NCI-H128 (cell line): Measurements from ENCODE around the gene ARSB.
"Not testable (repeated sequence)": the region's sequence is repeated elsewhere in the genome, so short reads cannot be mapped to it uniquely, and the experiment has no call there.

Source experiments
- DNase-seq: peaks from one replicate; lab custom pipeline; 2025; ENCODE audit not compliant: unreplicated experiment; lab: John Stamatoyannopoulos, UW

Gene ARSB

DNA sequence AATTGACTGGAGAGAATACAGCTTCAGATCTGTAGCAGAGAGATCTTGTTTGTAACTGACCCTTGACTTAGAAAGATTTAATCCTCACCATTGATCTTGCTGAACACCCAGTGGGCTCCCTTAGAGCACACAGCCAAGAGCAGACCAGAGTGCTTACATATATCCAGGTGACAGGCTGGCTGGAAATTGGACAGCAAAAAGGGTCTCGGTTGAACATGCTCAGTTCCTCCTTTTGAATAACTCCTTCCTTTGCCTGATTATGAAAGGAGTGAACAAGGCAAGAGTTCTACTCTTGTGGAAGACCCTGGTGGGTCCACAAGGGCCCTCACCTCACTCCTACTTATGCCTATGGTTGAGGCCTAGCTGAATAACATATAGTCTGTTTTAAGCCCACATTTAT lies 202.4 kb downstream of the ARSB start:
- no peak for DNase-seq

DNA sequence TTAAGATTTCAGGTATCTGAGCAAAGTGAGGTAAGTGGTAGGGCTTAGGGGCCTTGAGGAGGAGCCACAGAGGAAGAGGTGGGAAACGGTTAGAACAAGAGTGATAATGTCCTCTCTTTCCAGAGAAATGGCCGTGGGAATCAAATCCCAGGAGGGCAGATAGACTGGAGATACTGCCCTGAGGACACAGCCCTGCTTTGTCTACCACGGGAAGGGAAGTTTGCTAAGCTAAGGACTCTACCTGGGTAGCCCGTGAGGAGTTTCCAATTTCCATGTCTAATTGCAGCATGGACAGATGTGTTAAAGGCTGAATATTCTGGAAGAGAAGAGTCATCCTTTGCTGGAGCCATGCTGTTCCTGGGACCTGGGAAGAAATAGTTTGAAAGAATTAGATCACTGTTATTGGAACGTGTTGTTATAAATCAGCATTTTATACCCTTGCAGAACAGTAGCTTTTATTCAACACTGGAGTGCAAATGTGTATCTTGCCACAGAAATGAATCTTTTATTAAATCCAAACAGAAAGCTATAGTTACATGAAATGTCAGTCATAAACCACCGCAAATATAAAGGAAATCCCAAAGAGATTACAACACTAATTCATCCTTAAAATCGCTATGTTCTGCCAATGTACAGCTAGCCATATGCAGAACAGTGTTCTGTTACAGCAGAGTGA lies 203.4 kb downstream of the ARSB start:
- no peak for DNase-seq

DNA sequence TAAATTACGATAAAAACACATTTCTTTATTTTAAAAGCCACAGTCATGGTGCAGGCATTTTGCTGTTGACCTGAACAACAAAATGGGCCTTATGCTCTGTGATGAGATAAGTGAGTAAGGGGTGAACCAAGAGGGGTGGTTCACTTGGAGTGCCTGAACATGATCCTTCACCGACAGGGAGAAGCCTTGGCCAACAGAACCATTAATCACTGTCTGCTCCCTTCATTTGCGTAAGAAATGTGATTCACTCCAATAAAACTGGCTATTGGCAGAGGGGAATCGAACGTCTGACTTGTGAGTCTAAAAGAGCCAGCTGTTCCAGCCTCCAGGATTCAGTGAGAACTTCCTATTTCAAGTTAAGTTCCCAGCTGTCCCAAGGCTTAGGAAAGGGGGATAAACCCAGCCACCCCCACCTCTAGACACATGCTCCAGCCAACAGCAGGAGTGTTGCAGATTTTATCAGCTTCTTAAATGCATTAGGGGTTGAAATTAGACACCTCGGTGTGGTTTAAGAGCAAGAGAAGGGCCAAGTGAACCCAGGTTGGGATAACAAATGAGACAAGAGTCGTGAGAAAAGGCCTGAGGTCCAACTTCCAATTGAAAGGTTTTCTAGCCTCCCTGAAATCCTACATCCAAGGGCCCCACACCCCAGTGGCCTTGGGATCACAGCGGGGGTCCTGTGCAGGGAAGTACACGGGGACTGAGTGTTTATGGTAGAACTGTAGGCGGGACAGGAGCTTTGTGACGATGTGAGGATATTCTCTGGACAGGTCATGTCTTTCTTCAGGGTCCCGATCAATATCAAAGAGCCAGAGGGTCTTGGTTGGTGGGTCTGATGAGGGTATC lies 205.1 kb downstream of the ARSB start:
- no peak for DNase-seq

DNA sequence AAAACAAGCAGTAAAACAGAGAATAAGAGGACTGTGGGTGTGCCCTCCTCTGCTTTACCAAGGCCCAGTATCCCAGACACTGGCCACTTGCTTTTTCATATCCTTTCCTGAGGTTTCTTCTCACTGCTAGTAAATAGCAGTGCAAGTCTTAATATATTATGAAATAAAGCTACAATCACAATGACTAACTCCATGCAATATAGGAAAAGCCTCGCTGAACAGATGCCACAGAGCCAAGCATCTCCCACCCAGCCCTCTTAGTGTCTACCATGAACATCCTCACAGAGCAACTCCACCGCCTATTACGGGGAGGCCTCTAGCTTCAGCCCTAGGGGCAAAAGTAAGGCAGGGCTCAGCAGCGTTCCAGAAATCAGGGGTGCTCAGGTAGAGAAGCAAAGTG lies 205.8 kb downstream of the ARSB start:
- no peak for DNase-seq

DNA sequence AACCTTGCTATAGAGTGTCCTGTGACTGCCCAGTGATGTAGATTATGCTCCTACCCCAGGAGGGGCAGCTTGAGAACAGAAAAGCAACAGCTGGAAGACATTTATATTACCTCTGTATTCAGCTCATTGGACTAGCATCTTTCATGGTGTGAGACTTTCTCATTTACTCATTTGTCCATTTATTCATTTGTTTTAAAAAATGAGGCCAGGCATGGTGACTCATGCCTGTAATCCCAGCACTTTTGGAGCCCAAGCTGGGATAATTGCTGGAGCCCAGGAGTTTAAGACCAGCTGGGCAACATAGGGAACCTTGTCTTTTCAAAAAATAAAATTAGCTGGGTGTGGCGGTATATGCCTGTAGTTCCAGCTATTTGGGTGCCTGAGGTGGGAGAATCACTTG lies 206.6 kb downstream of the ARSB start:
- no peak for DNase-seq

DNA sequence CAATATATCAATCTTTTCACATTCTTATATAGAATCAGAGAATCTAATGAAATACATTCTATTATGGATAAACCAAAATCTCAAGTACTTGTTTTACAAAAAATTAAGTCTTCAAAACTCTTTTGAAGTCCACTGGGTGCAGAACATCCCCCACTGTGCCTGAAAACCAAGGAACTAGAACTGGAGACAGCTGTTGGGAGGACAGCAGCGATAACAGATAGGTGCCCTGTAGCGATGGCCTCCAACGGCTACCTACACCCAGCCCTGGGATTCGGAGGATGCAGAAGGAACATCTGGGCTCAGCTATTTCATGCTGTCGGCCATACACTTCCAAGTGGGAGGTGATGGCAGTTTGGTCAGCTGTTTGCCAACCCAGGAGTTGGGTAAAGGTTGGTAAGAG lies 207.2 kb downstream of the ARSB start:
- DNase-seq, result no peak

DNA sequence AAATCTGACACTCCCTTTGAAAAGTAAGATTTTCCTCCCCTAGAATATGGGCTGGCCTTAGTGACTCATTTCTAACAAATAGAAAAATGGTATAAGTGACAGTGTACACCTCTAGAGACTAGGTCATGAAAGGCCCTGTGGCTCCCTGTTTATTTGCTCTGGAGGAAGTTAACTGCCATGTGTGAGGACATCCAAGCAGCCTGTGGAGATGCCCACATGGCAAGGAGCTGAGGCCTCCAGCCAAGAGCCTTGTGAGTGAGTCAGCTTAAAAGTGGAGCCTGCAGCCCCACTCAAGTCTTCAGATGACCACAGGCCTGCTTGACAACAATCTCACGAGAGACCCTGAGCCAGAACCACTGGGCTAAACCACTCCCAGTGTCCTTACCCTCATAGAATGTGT lies 208.5 kb downstream of the ARSB start:
- no peak for DNase-seq

DNA sequence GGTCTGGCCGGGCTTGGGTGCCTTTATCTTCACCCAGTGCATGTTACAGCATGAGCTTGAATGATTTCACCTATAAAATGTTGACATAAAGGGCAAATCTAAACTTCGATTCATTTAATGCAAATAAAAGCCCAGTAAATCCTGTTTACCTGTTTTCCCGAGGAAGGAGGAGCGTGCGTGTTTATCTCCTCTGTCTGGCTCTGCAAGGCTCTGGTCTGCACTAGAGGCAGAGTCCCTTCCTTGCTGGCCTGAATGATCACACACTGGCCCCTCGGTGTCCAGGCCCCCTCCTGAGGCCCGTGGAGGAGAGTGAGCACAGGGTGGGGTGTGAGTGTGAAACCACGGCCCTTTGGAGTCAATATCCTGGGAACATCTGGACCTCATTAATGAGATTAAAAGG lies 211.5 kb downstream of the ARSB start:
- DNase-seq, result no peak

DNA sequence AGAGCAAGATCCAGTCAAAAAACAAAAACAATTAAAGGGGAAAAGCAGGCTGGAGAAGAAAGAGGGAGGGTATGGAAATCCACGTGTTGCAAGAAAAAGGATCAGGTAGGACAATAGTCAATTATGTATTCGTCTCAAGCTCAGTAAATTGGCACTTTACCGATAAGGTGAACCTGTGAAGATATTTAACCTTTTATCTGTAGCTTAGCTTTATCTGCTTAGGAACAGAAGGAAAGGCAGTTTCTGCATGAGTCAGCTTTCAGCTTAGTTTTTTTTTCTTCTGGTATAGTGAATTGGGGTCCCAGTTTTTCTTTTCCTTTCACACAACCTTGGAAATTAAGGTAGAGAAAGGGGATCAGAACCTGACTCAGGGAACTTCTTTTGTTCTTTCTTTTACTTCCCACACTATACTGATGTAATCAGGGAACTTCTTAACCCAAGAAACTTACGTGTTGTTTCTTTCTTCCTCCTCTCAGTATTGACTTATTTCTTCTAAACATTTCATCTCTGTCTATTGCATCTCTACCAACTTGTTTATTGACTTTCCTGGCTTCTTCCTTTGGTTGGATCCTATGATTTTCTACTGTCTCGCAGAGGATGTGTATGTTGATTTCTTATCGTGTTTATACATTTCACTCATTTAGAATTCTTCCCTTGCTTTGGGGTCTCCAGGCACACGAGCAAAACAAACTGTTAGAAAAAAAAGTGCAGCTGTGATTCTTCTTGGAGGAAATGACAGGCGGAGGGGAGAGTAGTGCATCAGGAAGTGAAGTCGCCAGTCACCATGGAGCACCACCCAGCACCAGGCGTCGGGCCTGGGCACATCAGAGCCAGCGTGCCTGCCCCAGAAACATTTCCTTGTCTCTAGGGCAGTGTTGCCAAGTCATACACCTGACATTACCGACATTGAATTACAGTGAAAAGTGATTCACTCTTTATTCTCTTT lies 213.6 kb downstream of the ARSB start:
- no peak for DNase-seq

DNA sequence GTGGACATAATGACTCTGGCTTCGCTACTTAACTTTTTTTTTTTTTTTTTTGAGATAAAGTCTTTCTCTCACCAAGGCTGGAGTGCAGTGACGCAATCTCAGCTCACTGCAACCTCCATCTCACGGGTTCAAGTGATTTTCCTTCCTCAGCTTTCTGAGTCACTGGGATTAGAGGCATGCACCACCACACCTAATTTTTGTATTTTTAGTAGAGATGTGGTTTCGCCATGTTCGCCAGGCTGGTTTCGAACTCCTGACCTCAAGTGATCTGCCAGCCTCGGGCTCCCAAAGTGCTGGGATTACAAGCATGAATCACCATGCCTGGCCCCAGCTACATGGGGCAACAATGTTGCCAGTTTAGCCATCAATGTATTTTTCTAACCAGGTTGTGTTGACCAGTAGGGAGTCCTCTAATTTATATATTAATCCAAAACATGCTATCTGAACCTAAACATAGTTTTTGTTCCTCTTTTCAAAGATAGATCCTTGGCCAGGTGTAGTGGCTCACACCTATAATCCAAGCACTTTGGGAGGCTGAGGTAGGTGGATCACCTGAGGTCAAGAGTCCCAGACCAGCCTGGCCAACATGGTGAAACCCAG lies 216.2 kb downstream of the ARSB start:
- no peak for DNase-seq

DNA sequence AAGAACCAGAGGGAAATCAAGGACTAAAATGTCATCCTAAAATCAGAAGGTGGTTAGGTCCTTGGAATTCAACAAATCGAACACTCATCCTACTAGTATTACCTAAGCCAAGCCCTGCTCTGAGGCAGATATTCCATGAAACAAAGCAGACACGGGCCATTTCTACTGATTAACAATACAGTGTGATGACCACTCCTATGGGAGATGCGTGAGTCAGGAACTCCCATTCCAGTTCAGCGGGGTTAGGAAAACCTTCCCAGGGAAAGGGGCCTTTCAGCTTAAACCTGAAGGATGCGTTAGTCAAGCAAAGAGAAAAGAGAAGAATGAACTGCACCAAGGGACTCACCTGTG lies 218.7 kb downstream of the ARSB start:
- no peak for DNase-seq

DNA sequence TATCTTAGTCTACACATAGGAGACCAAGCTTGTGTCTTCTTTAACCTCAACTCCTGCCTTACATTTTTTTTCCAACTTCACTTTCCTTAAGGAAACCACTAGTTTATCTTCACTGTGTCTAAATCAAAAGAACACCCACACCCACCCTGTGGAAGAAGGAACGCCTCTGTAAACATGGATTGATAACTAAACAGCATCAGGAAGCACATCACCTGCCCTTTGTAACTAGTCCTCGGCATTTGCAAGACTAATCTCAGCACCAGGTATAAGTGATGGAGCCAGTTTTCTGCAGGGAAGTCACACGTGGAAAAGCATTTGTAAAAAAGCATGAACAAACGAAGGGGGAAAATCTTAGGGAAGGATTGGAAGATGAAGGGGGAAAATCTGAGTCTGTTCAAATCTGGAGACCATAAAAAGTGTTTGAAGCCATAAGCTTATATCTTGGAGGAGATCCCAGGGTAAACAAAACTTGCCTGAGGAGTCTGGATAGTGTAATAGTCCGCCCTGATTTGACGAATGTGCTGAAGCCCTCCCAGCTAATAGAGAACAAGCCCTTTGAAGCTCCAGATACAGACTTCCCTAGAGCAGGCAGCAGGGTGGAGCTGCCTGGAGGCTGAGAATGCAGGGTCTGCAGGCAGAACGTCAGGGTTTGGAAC lies 219.2 kb downstream of the ARSB start:
- no peak for DNase-seq

DNA sequence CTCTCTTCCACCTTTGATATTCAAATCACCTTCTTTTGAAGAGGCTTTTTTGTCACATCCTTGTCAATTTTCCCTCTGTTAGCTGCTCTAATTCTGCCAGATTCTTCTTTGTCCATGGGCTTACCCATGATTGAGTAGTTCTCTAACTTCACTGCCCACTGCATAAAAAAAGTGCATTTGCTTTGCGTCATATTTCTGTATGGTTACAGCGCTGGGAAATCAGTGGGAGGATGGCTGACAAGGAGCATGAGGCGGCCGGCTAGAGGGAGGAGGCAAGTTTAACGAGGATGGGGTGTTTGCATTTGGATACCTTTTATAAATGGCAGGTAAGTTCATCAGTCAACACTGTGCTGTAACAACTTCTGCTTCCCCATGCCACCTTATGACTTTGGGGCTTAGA lies 220.0 kb downstream of the ARSB start:
- DNase-seq, result no peak

DNA sequence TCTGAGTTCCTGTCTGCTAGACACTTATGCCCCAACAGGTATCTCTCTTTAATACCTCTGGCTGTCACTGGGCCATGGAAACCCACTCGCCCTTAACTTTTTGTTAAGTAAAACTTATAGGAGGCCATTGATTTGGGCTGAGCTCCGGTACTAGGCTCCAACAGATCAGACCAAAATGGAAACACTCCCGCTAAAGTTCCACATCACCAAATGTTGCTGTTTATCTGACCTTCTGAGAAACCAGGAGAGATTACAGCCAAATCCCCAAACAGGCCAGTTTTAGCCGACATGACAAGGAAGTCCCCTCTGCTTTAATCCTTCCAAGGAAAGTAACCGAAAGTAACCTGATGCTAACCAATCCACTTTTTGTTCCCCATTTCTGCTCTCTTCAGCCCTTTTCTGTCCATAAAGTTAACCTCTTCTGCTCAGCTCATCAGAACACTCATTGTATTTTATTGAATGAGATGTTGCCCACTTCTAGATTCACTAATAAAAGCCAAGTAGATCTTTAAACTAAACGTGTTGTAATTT lies 221.4 kb downstream of the ARSB start:
- no peak for DNase-seq

DNA sequence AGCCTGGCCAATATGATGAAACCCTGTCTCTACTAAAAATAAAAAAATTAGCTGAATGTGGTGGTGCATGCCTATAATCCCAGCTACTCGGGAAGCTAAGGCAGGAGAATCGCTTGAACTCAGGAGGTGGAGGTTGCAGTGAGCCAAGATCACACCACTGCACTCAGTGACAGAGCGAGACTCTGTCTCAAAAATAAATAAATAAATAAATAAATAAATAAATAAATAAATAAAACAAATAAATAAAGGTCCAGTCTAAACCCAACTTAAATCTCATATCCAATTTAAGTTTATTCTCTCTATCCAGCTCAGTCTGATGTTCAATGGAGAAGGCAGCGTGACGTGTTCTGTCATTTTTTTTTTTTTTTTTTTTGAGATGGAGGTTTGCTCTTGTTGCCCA lies 222.4 kb downstream of the ARSB start:
- not testable (repeated sequence) for DNase-seq

DNA sequence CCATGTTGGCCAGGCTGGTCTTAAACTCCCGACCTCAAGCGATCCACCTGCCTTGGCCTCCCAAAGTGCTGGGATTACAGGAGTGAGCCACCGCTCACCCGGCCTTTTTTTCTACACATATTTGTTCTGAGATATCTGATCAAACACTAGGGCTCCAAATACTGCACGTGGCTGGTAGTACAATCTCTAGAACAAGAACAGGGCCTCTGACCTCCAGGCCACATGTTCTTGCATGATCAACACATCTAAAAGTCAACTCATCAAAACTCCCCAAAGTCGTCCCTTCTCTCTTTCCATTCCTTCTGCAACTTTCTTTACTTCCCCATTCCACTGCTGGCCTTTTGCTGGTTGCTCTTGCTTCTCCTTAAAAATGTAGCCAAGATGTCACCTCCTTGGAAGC lies 223.3 kb downstream of the ARSB start:
- no peak for DNase-seq

DNA sequence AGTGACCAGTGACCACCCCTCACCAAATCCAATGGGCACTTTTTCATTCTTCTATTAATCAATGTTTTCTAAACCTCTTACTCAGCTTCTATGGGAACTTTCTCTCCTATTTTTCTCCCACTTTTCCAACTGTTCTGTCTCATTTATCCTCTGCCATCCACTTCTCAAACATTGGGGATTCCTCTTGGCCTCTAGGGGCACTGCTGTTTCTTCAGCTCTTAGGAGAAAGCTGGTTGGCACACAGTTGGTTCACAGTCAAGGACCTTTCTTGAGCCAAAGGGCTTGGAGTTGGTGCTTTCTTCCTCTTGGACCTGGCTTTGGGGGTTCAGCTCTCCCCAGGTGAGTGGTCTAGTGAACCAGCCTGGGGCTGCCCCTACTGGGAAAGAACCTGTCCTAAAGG lies 224.3 kb downstream of the ARSB start:
- no peak for DNase-seq

DNA sequence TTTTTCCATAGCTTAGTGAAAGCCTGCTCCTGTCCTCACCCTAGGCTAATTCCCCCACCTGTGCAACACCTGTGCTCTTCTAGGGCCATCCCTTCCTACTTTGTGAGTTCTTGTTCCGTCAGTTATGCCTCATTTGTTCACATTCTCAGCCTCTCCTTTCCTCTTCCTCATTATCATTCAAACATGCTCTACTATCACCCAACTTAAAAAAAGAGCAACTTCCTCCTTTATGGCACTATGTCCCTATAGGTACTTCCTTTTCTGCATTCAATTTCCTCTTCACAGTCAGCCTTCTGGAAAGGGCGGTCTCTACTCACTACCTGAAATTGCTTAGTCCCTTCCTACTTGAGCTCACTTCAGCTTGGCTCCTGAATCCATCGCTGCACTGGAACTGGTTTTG lies 224.7 kb downstream of the ARSB start:
- no peak for DNase-seq

DNA sequence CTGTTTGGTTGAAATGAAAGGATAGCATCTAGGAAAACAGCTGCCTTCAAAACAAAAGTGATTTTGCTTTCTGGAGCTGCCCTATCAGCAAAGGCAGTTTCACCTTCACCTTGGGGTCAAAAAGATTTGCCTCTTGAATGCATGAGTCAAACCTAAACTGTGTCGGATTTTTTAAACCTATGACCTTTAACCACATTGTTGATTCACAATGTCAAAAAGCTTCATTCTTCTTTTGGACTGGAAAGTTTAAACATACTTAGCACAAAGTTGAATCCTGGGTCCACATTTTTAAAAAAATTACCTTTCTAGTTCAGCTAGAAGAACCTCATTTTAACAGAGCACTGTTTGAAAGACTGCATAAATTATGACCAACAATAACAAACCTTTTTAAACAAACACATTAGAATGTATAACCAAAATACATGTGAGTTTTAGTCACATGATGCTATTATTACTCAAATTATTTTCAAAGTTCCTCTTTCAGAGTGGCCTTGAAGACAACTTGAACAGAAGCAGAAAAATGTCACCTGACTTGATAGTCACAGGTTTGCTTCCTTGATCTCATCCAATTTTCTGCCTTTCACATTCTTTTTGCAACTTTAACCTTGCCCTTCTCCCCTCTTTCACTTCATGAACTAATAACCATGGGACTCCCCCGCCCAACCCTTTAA lies 226.8 kb downstream of the ARSB start:
- DNase-seq, result no peak
